Naive thymus-derived CD4-positive, alpha-beta T cell (primary cell): ENCODE measurements around the gene RXRG. TPM values are rescaled to one million over a fixed set of nuclear protein-coding genes. Genes with fewer than 3 reads are reported as not detected.

Experiments
- ATAC-seq: fragments of 150-1000 bp; cut with Tn5 transposase; 2 replicates; pipeline ENCODE4 v1.10.0; 2021; ENCODE audit warnings: mild to moderate bottlenecking, moderate library complexity
- CTCF ChIA-PET: fragments of 350-600 bp; sonication (Branson Sonifier 250); formaldehyde crosslinking; loops from one replicate; lab custom pipeline; 2021; ENCODE audit warnings: antibody characterized with exemption; lab: Charles Lee
- POLR2A ChIA-PET: fragments of 350-600 bp; sonication (Branson Sonifier 250); formaldehyde crosslinking; loops from one replicate; lab custom pipeline; 2021; ENCODE audit warnings: antibody characterized with exemption, inconsistent platforms; lab: Charles Lee
- DNase-seq, 9 donors: peaks; one replicate each; pipeline versions ENCODE4 v3.0.0 to v3.0.0-alpha.2; 2020 to 2022; ENCODE audit warnings: mixed read lengths in 1 of 9
- H3K27ac ChIP-seq: one replicate; pipeline ENCODE4 v1.7.0; 2013; ENCODE audit warnings: mild to moderate bottlenecking, low read depth, low read length, moderate library complexity
- H3K27me3 ChIP-seq, 2 donors: one replicate each; pipeline ENCODE4 v1.7.0; 2013; ENCODE audit warnings: low read length in 2 of 2, mild to moderate bottlenecking in 2 of 2, moderate library complexity in 2 of 2; ENCODE audit not compliant: control insufficient read depth in 2 of 2, insufficient read depth in 2 of 2
- H3K36me3 ChIP-seq, 3 experiments: 1 replicate in 2 of 3; 2 replicates in 1 of 3; pipeline ENCODE4 v1.7.0; 2013; ENCODE audit warnings: low read length in 3 of 3, mild to moderate bottlenecking in 3 of 3, moderate library complexity in 1 of 3; ENCODE audit not compliant: insufficient read depth in 3 of 3, control insufficient read depth in 2 of 3
- H3K4me1 ChIP-seq, 2 donors: one replicate each; pipeline ENCODE4 v1.7.0; 2013; ENCODE audit warnings: low read length in 2 of 2, mild to moderate bottlenecking in 2 of 2, moderate library complexity in 1 of 2; ENCODE audit not compliant: control insufficient read depth in 2 of 2, insufficient read depth in 2 of 2
- H3K4me3 ChIP-seq: 2 replicates; pipeline ENCODE4 v1.7.0; 2013; ENCODE audit warnings: mild to moderate bottlenecking, low read length
- H3K9me3 ChIP-seq, 3 experiments: 1 replicate in 2 of 3; 2 replicates in 1 of 3; pipeline ENCODE4 v1.7.0; 2013; ENCODE audit warnings: low read length in 3 of 3; ENCODE audit not compliant: control insufficient read depth in 2 of 3
- H3K27ac Mint-ChIP-seq, 9 donors: one replicate each; pipeline ENCODE4 v1.8.0; 2020 to 2022; ENCODE audit warnings: mixed read lengths in 9 of 9, mild to moderate bottlenecking in 8 of 9, moderate library complexity in 5 of 9, inconsistent platforms in 2 of 9
- H3K27me3 Mint-ChIP-seq, 5 donors: one replicate each; pipeline ENCODE4 v1.8.0; 2021 to 2022; ENCODE audit warnings: mixed read lengths in 5 of 5, mild to moderate bottlenecking in 1 of 5
- H3K36me3 Mint-ChIP-seq, 5 donors: one replicate each; pipeline ENCODE4 v1.8.0; 2020 to 2022; ENCODE audit warnings: mixed read lengths in 5 of 5, mild to moderate bottlenecking in 3 of 5, inconsistent platforms in 1 of 5
- H3K4me1 Mint-ChIP-seq, 7 donors: one replicate each; pipeline ENCODE4 v1.8.0; 2020 to 2022; ENCODE audit warnings: mixed read lengths in 7 of 7, mild to moderate bottlenecking in 3 of 7, inconsistent platforms in 1 of 7
- H3K4me3 Mint-ChIP-seq, 10 donors: one replicate each; pipeline ENCODE4 v1.8.0; 2020 to 2022; ENCODE audit warnings: mild to moderate bottlenecking in 10 of 10, mixed read lengths in 10 of 10, moderate library complexity in 6 of 10, inconsistent platforms in 2 of 10
- H3K9me3 Mint-ChIP-seq, 11 donors: one replicate each; pipeline ENCODE4 v1.8.0; 2020 to 2022; ENCODE audit warnings: mixed read lengths in 11 of 11, mild to moderate bottlenecking in 4 of 11, inconsistent platforms in 1 of 11, moderate library complexity in 1 of 11
- intact Hi-C, 2 donors: fragments of 100-400 bp; cut with micrococcal nuclease; formaldehyde crosslinking; loops; one replicate each; pipeline ENCODE4 v1.15.1; 2023
- polyA plus RNA-seq, 2 donors: library from polyadenylated mRNA; unstranded; fragments of 300-500 nt; fragmentation: Illumina TruSeq; gene quantifications; one replicate each; pipeline ENCODE4 v1.2.3, GENCODE V29; 2021
- total RNA-seq, 6 experiments: library from RNA in 5 of 6; stranded (reverse) in 5 of 6; gene quantifications; 1 replicate in 5 of 6; 2 replicates in 1 of 6; pipeline ENCODE4 v1.2.3 and lab custom pipeline; 2021 to 2026

Gene RXRG
- total and polyA plus RNA-seq, 7 experiments from 2014 or later: not detected

DNA sequence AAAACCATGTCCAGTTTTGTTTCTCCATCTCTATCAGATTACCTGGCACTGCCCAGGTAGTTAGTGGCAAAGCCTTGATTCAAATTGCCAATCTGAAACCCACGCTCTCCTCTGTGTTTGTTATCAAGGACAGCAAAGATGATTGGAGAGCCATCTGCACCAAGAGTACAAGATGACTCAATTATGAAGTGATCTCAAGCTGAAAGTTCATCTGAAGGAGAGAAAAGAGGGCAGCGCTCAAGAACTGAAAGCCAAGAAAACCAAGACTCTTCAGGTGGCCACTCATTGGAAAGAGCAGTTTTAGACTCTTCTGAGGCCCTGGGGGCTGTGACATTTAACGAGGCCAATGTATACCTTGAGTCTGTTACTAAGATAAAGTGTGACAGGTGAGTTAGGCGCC is 13.8 kb downstream of the RXRG start:
- ChIA-PET CTCF (interaction anchor here (0.6 kb wide), 2 partner anchors 168 to 193 kb away, joined by 3 read pairs; no protein-coding TSS in a partner anchor), POLR2A (no interaction called here)
- Histone ChIP-seq H3K4me1 (no peaks in the 10 kb centered on the region), H3K27ac (no peak overlapping the region), H3K4me3 (no peak overlapping the region), H3K9me3 (no peaks in the 10 kb centered on the region), H3K27me3 (no peaks in the 10 kb centered on the region), H3K36me3 (no peaks in the 10 kb centered on the region)
- no peak for ATAC-seq
- peaks cover 0 to 14% (median 0%) of the 10 kb centered on the region in 5 donors for H3K27me3 Mint-ChIP-seq
- DNase-seq: no peak
- intact Hi-C loops: no loop called here
- H3K4me3 Mint-ChIP-seq: no peak overlapping the region
- no peaks in the 10 kb centered on the region for H3K36me3 Mint-ChIP-seq
- peaks cover 0 to 13% (median 2%) of the 10 kb centered on the region in 7 donors for H3K4me1 Mint-ChIP-seq
- H3K27ac Mint-ChIP-seq: no peak overlapping the region
- peaks cover 0 to 3% (median 0%) of the 10 kb centered on the region in 11 donors for H3K9me3 Mint-ChIP-seq

DNA sequence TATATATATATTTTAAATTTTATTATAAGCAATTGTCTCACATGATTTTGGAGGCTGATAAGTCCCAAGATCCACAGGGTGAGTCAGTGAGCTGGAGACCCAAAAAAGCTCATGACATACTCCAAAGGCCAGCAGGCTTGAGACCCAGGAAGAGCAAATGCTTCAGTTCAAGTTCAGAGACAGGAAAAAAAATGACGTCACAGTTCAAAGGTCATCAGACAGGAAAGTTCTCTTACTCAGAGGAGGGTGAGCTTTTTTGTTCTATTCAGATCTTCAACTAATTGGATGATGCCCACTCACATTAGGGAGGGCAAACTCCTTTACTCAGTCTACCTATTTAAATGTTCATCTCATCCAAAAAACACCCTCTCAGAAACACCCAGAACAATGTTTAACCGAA is 18.2 kb downstream of the RXRG start:
- no peaks in the 10 kb centered on the region for H3K36me3 ChIP-seq
- no peaks in the 10 kb centered on the region for H3K27me3 ChIP-seq
- Mint-ChIP-seq H3K4me3 (no peak overlapping the region), H3K36me3 (peaks cover 0 to 2% (median 0%) of the 10 kb centered on the region in 5 donors), H3K9me3 (peaks cover 0 to 3% (median 0%) of the 10 kb centered on the region in 11 donors), H3K4me1 (peaks cover 16 to 53% (median 38%) of the 10 kb centered on the region in 7 donors), H3K27ac (peak overlapping the region in 1 of 9 donors; percentile 86), H3K27me3 (peaks cover 0 to 7% (median 0%) of the 10 kb centered on the region in 5 donors)
- ChIA-PET POLR2A (no interaction called here), CTCF (no interaction called here)
- no peak overlapping the region for H3K27ac ChIP-seq
- no peak overlapping the region for H3K4me3 ChIP-seq
- peaks cover 5 to 24% of the 10 kb centered on the region in 2 donors for H3K4me1 ChIP-seq
- DNase-seq (no peak), ATAC-seq (no peak)
- no peaks in the 10 kb centered on the region for H3K9me3 ChIP-seq
- intact Hi-C loops: no loop called here

DNA sequence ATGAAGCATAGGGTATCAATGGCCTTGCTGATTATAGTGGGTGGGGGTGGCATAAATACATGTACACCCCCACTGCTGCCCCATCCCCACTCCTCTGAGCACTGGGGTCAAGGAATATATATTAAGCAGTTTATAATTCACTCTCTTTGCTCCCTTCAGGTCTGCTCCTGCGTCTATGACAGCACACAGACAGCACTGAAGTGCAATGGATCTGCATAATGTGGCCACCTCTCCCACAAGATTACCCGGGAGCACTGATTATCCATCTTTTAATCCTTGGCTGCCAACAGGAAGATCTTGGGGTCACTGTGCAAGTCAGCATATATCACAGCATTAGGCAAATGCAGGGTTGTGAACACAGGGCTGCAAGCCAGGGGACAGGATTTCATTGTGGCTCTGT is 19.3 kb downstream of the RXRG start:
- Mint-ChIP-seq H3K36me3 (peaks cover 0 to 2% (median 0%) of the 10 kb centered on the region in 5 donors), H3K9me3 (peaks cover 0 to 3% (median 0%) of the 10 kb centered on the region in 11 donors), H3K27me3 (peaks cover 0 to 14% (median 0%) of the 10 kb centered on the region in 5 donors), H3K4me1 (peaks cover 14 to 53% (median 38%) of the 10 kb centered on the region in 7 donors), H3K4me3 (peak overlapping the region in 8 of 10 donors; percentile 67 to 91 (median 86)), H3K27ac (peak overlapping the region in 7 of 9 donors; percentile 6 to 93 (median 86))
- Histone ChIP-seq H3K27ac (no peak overlapping the region), H3K4me1 (peaks cover 5 to 24% of the 10 kb centered on the region in 2 donors), H3K9me3 (no peaks in the 10 kb centered on the region), H3K4me3 (no peak overlapping the region), H3K36me3 (no peaks in the 10 kb centered on the region), H3K27me3 (no peaks in the 10 kb centered on the region)
- ATAC-seq (no peak), DNase-seq (no peak)
- intact Hi-C loops: no loop called here
- CTCF ChIA-PET: no interaction called here
- POLR2A ChIA-PET: no interaction called here

DNA sequence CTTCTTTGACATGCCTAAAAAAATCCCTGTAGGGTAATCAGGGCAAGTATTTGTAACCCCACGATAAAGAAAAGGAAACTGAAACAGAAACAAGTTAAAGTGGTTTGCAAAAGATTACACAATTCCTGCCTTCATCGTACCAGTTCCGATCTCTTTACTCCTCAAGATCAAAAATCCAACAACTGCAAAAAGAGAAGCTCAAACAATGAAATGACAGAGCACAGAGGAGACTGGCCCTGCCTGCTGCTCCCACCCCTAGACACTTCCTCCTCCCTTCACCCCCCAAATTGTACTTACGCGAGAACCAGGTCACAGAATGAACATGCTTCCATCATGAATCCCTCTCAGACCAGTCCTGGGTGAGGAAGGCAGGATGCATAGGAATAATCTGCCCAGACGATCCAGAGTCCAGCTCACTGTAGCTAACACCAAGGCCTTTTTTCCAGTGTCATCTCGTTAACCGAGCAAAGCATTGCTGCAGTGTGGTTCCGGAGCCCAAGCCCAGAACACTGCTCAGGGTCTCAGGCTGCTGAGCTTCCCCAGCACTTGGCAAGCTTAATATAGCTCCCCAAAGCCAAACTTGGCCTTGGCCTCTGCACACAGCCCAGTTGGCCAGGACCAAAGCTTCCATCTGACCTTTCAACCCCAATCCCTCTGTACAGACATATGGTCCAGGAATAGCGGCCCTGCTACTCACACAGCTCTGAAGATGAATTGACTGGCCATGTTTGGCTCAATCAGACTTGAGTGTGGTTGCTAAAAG is 20.3 kb downstream of the RXRG start:
- Histone ChIP-seq H3K4me1 (peaks cover 5 to 24% of the 10 kb centered on the region in 2 donors), H3K27ac (peak overlapping the region; percentile 61), H3K27me3 (no peaks in the 10 kb centered on the region), H3K9me3 (no peaks in the 10 kb centered on the region), H3K4me3 (peak overlapping the region; percentile 47), H3K36me3 (no peaks in the 10 kb centered on the region)
- peak in 6 of 9 donors; percentile 22 to 56 (median 46) for DNase-seq
- peaks cover 0 to 23% (median 0%) of the 10 kb centered on the region in 5 donors for H3K27me3 Mint-ChIP-seq
- peak overlapping the region; percentile 79 to 93 (median 87) for H3K4me3 Mint-ChIP-seq
- H3K27ac Mint-ChIP-seq: peak overlapping the region; percentile 85 to 95 (median 91)
- H3K9me3 Mint-ChIP-seq: peaks cover 0 to 3% (median 0%) of the 10 kb centered on the region in 11 donors
- H3K36me3 Mint-ChIP-seq: peaks cover 0 to 2% (median 0%) of the 10 kb centered on the region in 5 donors
- POLR2A ChIA-PET: no interaction called here
- peak; percentile 69 for ATAC-seq
- H3K4me1 Mint-ChIP-seq: peaks cover 14 to 53% (median 38%) of the 10 kb centered on the region in 7 donors
- CTCF ChIA-PET: no interaction called here
- intact Hi-C loops: loop anchor here (1.0 kb wide), 1 partner anchor 31 kb away; no protein-coding TSS in a partner anchor

DNA sequence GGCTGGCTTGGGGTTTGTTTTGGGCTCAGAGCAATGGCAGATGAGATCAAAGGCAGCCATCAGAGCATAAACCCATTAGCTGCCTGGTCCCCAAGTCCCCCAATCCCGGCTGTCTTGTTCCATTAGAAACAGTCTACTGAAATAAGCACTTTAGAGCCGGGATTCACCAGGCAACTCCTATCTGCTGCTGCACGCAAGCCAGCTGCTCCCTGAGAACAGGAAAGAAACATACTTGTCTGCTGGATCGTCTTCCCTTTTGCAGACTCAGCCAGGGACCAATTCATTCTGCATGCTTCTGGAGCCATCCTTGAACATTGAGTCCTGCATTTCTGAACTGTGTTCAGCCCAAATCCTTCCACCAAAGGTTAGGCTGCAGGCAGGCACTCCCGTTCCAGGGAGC is 21.8 kb downstream of the RXRG start:
- Mint-ChIP-seq H3K27ac (peak overlapping the region in 2 of 9 donors; percentile 37 to 93), H3K4me1 (peaks cover 14 to 53% (median 38%) of the 10 kb centered on the region in 7 donors), H3K36me3 (peaks cover 0 to 2% (median 0%) of the 10 kb centered on the region in 5 donors), H3K27me3 (peaks cover 0 to 35% (median 0%) of the 10 kb centered on the region in 5 donors), H3K4me3 (peak overlapping the region in 1 of 10 donors; percentile 28), H3K9me3 (peaks cover 0 to 3% (median 0%) of the 10 kb centered on the region in 11 donors)
- no peak for ATAC-seq
- Histone ChIP-seq H3K27me3 (no peaks in the 10 kb centered on the region), H3K4me1 (peaks cover 5 to 24% of the 10 kb centered on the region in 2 donors), H3K27ac (no peak overlapping the region), H3K36me3 (no peaks in the 10 kb centered on the region), H3K9me3 (no peaks in the 10 kb centered on the region), H3K4me3 (no peak overlapping the region)
- CTCF ChIA-PET: no interaction called here
- POLR2A ChIA-PET: interaction anchor here (0.6 to 0.7 kb wide), 2 partner anchors 14 to 171 kb away, joined by 3 read pairs; no protein-coding TSS in a partner anchor
- intact Hi-C loops: no loop called here
- no peak for DNase-seq

DNA sequence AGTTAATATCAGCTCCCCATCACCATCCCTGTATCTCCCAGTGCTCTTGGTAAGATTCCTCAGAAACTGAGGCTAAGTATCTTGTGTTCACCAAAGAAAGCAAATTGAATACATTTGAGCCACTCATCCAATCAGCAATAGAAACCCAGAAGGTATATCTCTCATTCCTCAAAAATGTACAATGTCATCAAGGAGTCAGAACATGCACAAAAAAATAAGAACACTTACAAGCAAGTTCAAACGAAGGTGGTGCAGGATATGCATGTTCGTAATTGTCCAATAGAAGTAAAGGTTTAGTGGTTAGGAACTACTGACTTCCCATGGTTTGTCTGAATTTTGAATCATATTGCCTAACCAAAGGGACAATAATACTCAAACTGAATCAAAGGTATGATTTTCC is 24.3 kb downstream of the RXRG start:
- H3K27me3 Mint-ChIP-seq: peaks cover 0 to 50% (median 4%) of the 10 kb centered on the region in 5 donors
- DNase-seq (no peak), ATAC-seq (no peak)
- H3K4me3 Mint-ChIP-seq: no peak overlapping the region
- no peaks in the 10 kb centered on the region for H3K9me3 ChIP-seq
- H3K4me1 ChIP-seq: peaks cover 5 to 24% of the 10 kb centered on the region in 2 donors
- peaks cover 0 to 2% (median 0%) of the 10 kb centered on the region in 5 donors for H3K36me3 Mint-ChIP-seq
- no peaks in the 10 kb centered on the region for H3K36me3 ChIP-seq
- intact Hi-C loops: no loop called here
- H3K9me3 Mint-ChIP-seq: no peaks in the 10 kb centered on the region
- no peak overlapping the region for H3K27ac ChIP-seq
- ChIA-PET CTCF (interaction anchor here (0.6 kb wide), 1 partner anchor 348 kb away, joined by 5 read pairs; the partner anchor contains the start of gene TMCO1), POLR2A (no interaction called here)
- no peak overlapping the region for H3K4me3 ChIP-seq
- no peaks in the 10 kb centered on the region for H3K27me3 ChIP-seq
- H3K27ac Mint-ChIP-seq: no peak overlapping the region
- peaks cover 14 to 37% (median 36%) of the 10 kb centered on the region in 7 donors for H3K4me1 Mint-ChIP-seq
